Ishikawa (cell line): ENCODE results near the gene RABEP2.

Experiments used
- CEBPB ChIP-seq: IDR thresholded peaks from 2 replicates; pipeline ENCODE4 v1.6.1; 2012
- EP300 ChIP-seq: IDR thresholded peaks from 2 replicates; pipeline ENCODE4 v1.6.1; 2012; ENCODE audit warnings: borderline replicate concordance
- FOXM1 ChIP-seq: IDR thresholded peaks from 2 replicates; pipeline ENCODE4 v1.6.1; 2012; ENCODE audit warnings: low read depth, borderline replicate concordance
- NFIC ChIP-seq: IDR thresholded peaks from 2 replicates; pipeline ENCODE4 v1.6.1; 2012
- RAD21 ChIP-seq: IDR thresholded peaks from 2 replicates; pipeline ENCODE4 v1.6.1; 2012; ENCODE audit warnings: low read depth
- TAF1 ChIP-seq: IDR thresholded peaks from 2 replicates; pipeline ENCODE4 v1.6.1; 2012; ENCODE audit warnings: low read depth, mild to moderate bottlenecking
- TEAD4 ChIP-seq: IDR thresholded peaks from 2 replicates; pipeline ENCODE4 v1.6.1; 2012
- YY1 ChIP-seq: IDR thresholded peaks from 2 replicates; pipeline ENCODE4 v1.6.1; 2012; ENCODE audit warnings: low read depth
- TF ChIP-seq, protein P1 (sequence below): IDR thresholded peaks from 2 replicates; pipeline ENCODE4 v1.6.1; 2012

- TF ChIP-seq NFIC (peak; percentile 25; the same call in 1 of the 2 replicates), EP300 (no peak), CEBPB (no peak; the same call in 1 of the 2 replicates), RAD21 (no peak), FOXM1 (no peak), YY1 (peak; percentile 99), TAF1 (peak; percentile 95), TEAD4 (no peak)
- TF ChIP-seq, protein P1, sequence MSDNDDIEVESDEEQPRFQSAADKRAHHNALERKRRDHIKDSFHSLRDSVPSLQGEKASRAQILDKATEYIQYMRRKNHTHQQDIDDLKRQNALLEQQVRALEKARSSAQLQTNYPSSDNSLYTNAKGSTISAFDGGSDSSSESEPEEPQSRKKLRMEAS = peak; percentile 91
Measured at GRCh38 chr16:28974437-28975157, 49.6 kb upstream of the RABEP2 start, which contains the start of gene SPNS1.
